Tibial artery (tissue), 4 donors: ENCODE results near the gene RAB19.
"Not testable (repeated sequence)": the region's sequence is repeated elsewhere in the genome, so short reads cannot be mapped to it uniquely, and the experiment has no call there.

ENCODE experiments used
- DNase-seq, 2 donors: peaks; one replicate each; pipeline ENCODE4 v3.0.0-alpha.2; 2019
- H3K27ac ChIP-seq, 2 donors: fragments of 200-600 bp; sonication (generic) in 1 of 2; 1 replicate in 1 of 2; 2 replicates in 1 of 2; pipeline ENCODE4 v1.5.1; 2018 to 2019; ENCODE audit warnings: mild to moderate bottlenecking in 1 of 2
- H3K27me3 ChIP-seq, 2 donors: fragments of 200-600 bp; sonication (generic) in 1 of 2; one replicate each; pipeline versions ENCODE4 v1.5.1 to v1.6.0; 2016 to 2019
- H3K36me3 ChIP-seq, 3 donors: fragments of 200-600 bp; sonication (generic) in 2 of 3; one replicate each; pipeline ENCODE4 v1.5.1; 2016 to 2019; ENCODE audit warnings: mild to moderate bottlenecking in 2 of 3
- H3K4me1 ChIP-seq, 4 donors: fragments of 200-600 bp; sonication (generic) in 2 of 4; 1 replicate in 3 of 4; 2 replicates in 1 of 4; pipeline ENCODE4 v1.5.1; 2016 to 2019
- H3K4me3 ChIP-seq, 2 donors: fragments of 200-600 bp; sonication (generic) in 1 of 2; 1 replicate in 1 of 2; 2 replicates in 1 of 2; pipeline ENCODE4 v1.5.1; 2018 to 2019; ENCODE audit warnings: mild to moderate bottlenecking in 2 of 2
- H3K9me3 ChIP-seq, 3 donors: fragments of 200-600 bp; sonication (generic) in 1 of 3; one replicate each; pipeline ENCODE4 v1.5.1; 2016 to 2019
- intact Hi-C: fragments of 100-400 bp; cut with DNase I; formaldehyde crosslinking; loops from one replicate; pipeline ENCODE4 v1.15.0; 2023; ENCODE audit warnings: low total_unique reads
- TF ChIP-seq, protein P1 (sequence below), 2 experiments: fragments of 200-600 bp in 1 of 2; fragments of 450-650 bp in 1 of 2; IDR thresholded peaks; one replicate each; pipeline ENCODE4 v1.5.1; 2017 to 2019; ENCODE audit warnings: antibody characterized with exemption in 2 of 2, mild to moderate bottlenecking in 1 of 2, moderate library complexity in 1 of 2

Gene RAB19

DNA sequence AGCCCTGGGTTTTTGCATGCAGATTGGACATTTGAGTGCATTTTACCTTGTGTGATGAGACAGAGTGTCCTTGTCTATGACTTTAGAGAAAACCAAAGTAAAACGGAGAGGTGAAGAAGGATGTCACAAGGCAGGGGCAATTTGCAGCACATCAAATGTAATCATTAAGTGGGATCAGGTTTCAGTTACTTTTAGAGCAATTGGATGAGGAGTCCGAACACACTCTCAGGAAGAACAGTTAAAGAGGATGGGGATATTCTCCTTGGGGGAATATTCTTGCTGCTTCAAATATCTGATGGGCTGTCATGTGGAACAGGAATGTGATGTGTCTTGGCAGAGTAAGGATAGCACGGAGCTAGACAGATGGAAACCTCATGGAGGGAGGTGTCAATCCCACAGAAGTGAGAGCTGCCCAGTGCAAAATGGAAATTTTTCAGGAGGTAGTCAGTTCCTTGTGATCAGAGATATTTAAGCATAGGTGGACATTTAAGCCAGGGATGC, 757 bp downstream of the RAB19 start:
- Histone ChIP-seq H3K4me1 (peaks cover 0 to 7% (median 0%) of the 10 kb centered on the region in 4 donors), H3K4me3 (no peak overlapping the region), H3K9me3 (no peaks in the 10 kb centered on the region), H3K36me3 (no peaks in the 10 kb centered on the region), H3K27ac (no peak overlapping the region), H3K27me3 (peaks cover 0 to 23% of the 10 kb centered on the region in 2 donors)
- intact Hi-C loops, result no loop called here
- TF ChIP-seq, protein P1, sequence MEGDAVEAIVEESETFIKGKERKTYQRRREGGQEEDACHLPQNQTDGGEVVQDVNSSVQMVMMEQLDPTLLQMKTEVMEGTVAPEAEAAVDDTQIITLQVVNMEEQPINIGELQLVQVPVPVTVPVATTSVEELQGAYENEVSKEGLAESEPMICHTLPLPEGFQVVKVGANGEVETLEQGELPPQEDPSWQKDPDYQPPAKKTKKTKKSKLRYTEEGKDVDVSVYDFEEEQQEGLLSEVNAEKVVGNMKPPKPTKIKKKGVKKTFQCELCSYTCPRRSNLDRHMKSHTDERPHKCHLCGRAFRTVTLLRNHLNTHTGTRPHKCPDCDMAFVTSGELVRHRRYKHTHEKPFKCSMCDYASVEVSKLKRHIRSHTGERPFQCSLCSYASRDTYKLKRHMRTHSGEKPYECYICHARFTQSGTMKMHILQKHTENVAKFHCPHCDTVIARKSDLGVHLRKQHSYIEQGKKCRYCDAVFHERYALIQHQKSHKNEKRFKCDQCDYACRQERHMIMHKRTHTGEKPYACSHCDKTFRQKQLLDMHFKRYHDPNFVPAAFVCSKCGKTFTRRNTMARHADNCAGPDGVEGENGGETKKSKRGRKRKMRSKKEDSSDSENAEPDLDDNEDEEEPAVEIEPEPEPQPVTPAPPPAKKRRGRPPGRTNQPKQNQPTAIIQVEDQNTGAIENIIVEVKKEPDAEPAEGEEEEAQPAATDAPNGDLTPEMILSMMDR (IDR thresholded peaks at IDR 0.05), result no peak
- DNase-seq, result no peak

DNA sequence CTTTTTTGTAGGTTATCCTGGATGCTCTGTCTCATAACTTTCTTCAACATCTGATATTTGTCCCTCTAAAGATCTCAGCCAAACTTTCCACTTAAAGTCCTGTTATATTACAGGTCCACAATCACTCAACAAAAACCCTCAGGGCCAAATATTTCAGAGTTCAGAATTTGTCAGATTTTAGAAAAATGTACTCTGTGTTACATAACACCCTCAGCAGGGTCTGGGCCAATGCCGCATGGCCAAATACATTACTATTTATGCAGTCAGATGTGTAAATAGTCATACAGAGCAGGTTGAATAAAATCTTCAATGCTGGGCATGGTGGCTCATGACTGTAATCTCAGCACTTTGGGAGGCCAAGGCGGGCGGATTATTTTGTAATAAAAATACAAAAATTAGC, 11.5 kb downstream of the RAB19 start:
- H3K27ac ChIP-seq, result no peak overlapping the region
- H3K27me3 ChIP-seq, result peaks cover 0 to 20% of the 10 kb centered on the region in 2 donors
- intact Hi-C loops, result no loop called here
- no peaks in the 10 kb centered on the region for H3K36me3 ChIP-seq
- peaks cover 0 to 8% (median 0%) of the 10 kb centered on the region in 3 donors for H3K9me3 ChIP-seq
- H3K4me1 ChIP-seq, result no peaks in the 10 kb centered on the region
- DNase-seq, result no peak
- no peak overlapping the region for H3K4me3 ChIP-seq
- TF ChIP-seq, protein P1 (IDR thresholded peaks at IDR 0.05), result no peak

DNA sequence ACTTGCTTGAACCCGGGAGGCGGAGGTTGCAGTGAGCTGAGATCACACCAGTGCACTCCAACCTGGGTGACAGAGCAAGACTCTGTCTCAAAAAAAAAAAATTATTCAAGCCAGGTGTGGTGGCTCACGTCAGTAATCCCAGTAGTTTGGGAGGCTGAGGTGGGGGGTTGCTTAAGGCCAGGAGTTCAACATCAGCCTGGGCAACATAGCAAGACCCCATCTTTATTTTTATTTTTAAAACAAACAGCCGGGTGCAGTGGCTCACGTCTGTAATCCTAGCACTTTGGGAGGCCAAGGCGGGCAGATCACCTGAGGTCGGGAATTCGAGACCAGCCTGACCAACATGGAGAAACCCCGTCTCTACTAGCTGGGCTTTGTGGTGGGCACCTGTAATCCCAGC, 12.0 kb downstream of the RAB19 start:
- H3K4me1 ChIP-seq, intact Hi-C loops, H3K4me3 ChIP-seq, H3K27ac ChIP-seq, H3K9me3 ChIP-seq, H3K36me3 ChIP-seq, DNase-seq: not testable (repeated sequence)
- peaks cover 0 to 20% of the 10 kb centered on the region in 2 donors for H3K27me3 ChIP-seq

DNA sequence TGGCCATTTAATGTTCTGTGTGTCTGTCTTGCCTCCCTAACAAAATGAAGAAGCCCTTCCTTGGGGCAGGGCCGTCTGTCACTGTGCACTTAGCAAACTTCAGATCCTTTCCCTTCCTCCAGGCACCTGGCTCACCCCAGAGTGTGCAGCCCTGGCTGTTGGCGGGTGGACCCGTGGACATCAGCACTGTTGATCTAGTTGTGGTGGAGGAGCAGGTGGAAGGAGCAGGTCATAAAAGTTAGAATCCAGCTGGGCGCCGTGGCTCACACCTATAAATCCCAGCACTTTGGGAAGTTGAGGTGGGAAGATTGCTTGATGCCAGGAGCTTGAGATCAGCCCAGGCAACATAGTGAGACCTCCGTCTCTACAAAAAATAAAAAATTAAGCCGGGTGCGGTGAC, 12.7 kb downstream of the RAB19 start:
- Histone ChIP-seq H3K36me3 (no peaks in the 10 kb centered on the region), H3K4me1 (no peaks in the 10 kb centered on the region), H3K27me3 (peaks cover 0 to 20% of the 10 kb centered on the region in 2 donors), H3K9me3 (peaks cover 0 to 8% (median 0%) of the 10 kb centered on the region in 3 donors), H3K4me3 (no peak overlapping the region), H3K27ac (no peak overlapping the region)
- TF ChIP-seq, protein P1 (IDR thresholded peaks at IDR 0.05), result no peak
- DNase-seq, result no peak
- intact Hi-C loops, result no loop called here

DNA sequence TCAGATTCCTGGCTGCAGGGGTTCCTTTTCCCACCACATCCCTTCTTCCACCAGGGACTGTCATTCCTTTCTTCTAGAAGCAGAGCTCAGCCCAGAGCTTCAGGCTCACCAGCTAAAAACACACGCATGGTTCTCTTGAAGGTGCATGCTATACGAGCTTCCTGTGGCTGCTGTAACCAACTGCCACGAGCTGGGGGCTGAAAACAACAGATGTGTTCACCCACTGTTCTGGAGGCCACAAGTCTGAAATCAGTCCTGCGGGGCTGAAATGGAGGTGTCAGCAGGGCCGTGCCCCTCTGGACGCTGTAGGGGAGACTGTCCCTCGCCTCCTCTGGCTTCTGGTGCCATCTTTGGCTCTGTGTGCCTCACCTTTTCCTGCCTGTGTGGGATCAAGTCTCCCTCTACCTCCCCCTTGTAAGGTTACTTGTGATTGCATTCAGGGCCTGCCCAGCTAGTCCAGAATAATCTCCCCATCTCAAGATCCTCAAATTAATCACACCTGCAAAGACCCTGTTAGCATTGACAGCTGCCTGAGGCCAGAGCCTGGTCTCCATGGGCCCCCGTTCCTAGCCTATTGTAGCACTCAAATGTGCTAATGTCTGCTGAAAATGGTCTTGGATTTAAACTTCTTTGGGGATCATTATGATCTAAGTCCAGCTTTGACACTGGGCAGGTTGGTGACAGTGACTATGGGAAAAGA, 13.7 kb downstream of the RAB19 start:
- peaks cover 0 to 8% (median 0%) of the 10 kb centered on the region in 3 donors for H3K9me3 ChIP-seq
- no peaks in the 10 kb centered on the region for H3K4me1 ChIP-seq
- intact Hi-C loops, result no loop called here
- no peak overlapping the region for H3K4me3 ChIP-seq
- H3K36me3 ChIP-seq, result no peaks in the 10 kb centered on the region
- TF ChIP-seq, protein P1 (IDR thresholded peaks at IDR 0.05), result no peak
- peaks cover 0 to 20% of the 10 kb centered on the region in 2 donors for H3K27me3 ChIP-seq
- no peak for DNase-seq
- H3K27ac ChIP-seq, result no peak overlapping the region

DNA sequence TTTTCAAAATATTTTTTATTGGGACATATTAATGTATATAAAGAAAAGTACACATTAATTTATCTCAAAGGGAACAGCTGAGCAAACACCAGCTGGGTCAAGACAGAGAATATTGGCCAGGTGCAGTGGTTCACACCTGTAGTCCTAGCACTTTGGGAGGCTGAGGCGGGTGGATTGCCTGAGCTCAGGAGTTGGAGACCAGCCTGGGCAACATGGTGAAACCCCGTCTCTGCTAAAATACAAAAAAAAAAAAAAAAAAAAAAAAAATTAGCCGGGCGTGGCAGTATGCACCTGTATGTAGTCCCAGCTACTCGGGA, 14.3 kb downstream of the RAB19 start:
- H3K4me3 ChIP-seq, intact Hi-C loops, H3K4me1 ChIP-seq, DNase-seq, H3K9me3 ChIP-seq, H3K36me3 ChIP-seq, H3K27ac ChIP-seq: not testable (repeated sequence)
- H3K27me3 ChIP-seq, result peaks cover 0 to 16% of the 10 kb centered on the region in 2 donors
